Astrocyte of the cerebellum (primary cell): ENCODE measurements around the gene PAGR1.
"Not testable (repeated sequence)": the region's sequence is repeated elsewhere in the genome, so short reads cannot be mapped to it uniquely, and the experiment has no call there.

ENCODE experiments used
- DNase-seq: peaks from one replicate; pipeline ENCODE4 v3.0.0-alpha.2; 2011; ENCODE audit warnings: low read depth
- H3K4me3 ChIP-seq: 2 replicates; pipeline ENCODE4 v1.5.1; 2011; ENCODE audit warnings: mild to moderate bottlenecking, low read depth, low read length, moderate library complexity
- CTCF ChIP-seq: IDR thresholded peaks from 2 replicates; pipeline ENCODE4 v1.5.1; 2012; ENCODE audit warnings: low read length, low read depth, moderate library complexity, mild to moderate bottlenecking; ENCODE audit errors: missing control alignments
- in situ Hi-C: cut with HindIII; loops from 2 replicates; pipeline ENCODE4 v1.10.0; 2017; ENCODE audit warnings: low sequenced_read_pairs

The PAGR1 gene

GRCh38 chr16:29775742-29776408 is 40.1 kb upstream of the PAGR1 start:
- TF ChIP-seq CTCF, result no peak
- in situ Hi-C loops, result no loop called here
- no peak for DNase-seq
- H3K4me3 ChIP-seq, result no peak overlapping the region

- TF ChIP-seq CTCF, result no peak
These were observed 38.2 kb upstream of the PAGR1 start, which contains the start of gene ZG16 for GRCh38 chr16:29777576-29778350. ZG16 (plus strand) TSS chr16:29778256; CDS start chr16:29779267, 1,011 bp downstream.

GRCh38 chr16:29779474-29779873 is 36.5 kb upstream of the PAGR1 start:
- no peak for TF ChIP-seq CTCF
- no peak for DNase-seq
- no peak overlapping the region for H3K4me3 ChIP-seq
- in situ Hi-C loops, result no loop called here

More at GRCh38 chr16:29777576-29778350, 38.2 kb upstream of the PAGR1 start, which contains the start of gene ZG16:
- no peak within 1 kb of the TSS for H3K4me3 ChIP-seq
- in situ Hi-C loops, result no loop called here
- no peak for DNase-seq

- in situ Hi-C loops, H3K4me3 ChIP-seq: not testable (repeated sequence)
These were observed 32.6 kb upstream of the PAGR1 start for GRCh38 chr16:29783094-29783953.

GRCh38 chr16:29784157-29784556 is 31.8 kb upstream of the PAGR1 start:
- TF ChIP-seq CTCF, result no peak
- in situ Hi-C loops, result no loop called here
- no peak for DNase-seq

More at GRCh38 chr16:29783094-29783953, 32.6 kb upstream of the PAGR1 start:
- DNase-seq, result not testable (repeated sequence)

GRCh38 chr16:29784901-29785500 is 31.0 kb upstream of the PAGR1 start:
- H3K4me3 ChIP-seq, result peak overlapping the region; percentile 14
- in situ Hi-C loops, result no loop called here
- TF ChIP-seq CTCF, result peak; percentile 86
- no peak for DNase-seq

More at GRCh38 chr16:29784157-29784556, 31.8 kb upstream of the PAGR1 start:
- H3K4me3 ChIP-seq, result no peak overlapping the region

GRCh38 chr16:29787155-29787554 is 28.8 kb upstream of the PAGR1 start:
- H3K4me3 ChIP-seq, in situ Hi-C loops, DNase-seq: not testable (repeated sequence)
